Stimulated activated CD4-positive, alpha-beta T cell treated with anti-CD3 and anti-CD28 coated beads, TNF-alpha, amount 100 ng/mL, for 4 hours (primary cell): ENCODE results near the gene PCDHA1.

Source experiments
- DNase-seq, 3 experiments: peaks; one replicate each; pipeline ENCODE4 v3.0.0-alpha.2; 2020; ENCODE audit warnings: low read depth in 3 of 3

The PCDHA1 gene

GRCh38 chr5:140923601-140924000 lies 137.7 kb downstream of the PCDHA1 start:
- no peak for DNase-seq

- no peak for DNase-seq
Observed at GRCh38 chr5:140925806-140926442, 140.0 kb downstream of the PCDHA1 start, which contains the start of gene PCDHAC1. Gene PCDHAC1, plus strand, starts transcription at chr5:140926299. Its CDS starts 594 bp downstream, at chr5:140926893.

- no peak for DNase-seq
Observed at GRCh38 chr5:140926443-140927227, 140.7 kb downstream of the PCDHA1 start.

- no peak for DNase-seq
Observed at GRCh38 chr5:140927228-140927573, 141.3 kb downstream of the PCDHA1 start.

- no peak for DNase-seq
Observed at GRCh38 chr5:140934964-140935606, 149.1 kb downstream of the PCDHA1 start.

GRCh38 chr5:140946578-140946977 lies 160.6 kb downstream of the PCDHA1 start:
- DNase-seq = no peak

GRCh38 chr5:140951636-140952035 lies 165.7 kb downstream of the PCDHA1 start:
- no peak for DNase-seq

GRCh38 chr5:140953234-140953633 lies 167.3 kb downstream of the PCDHA1 start:
- no peak for DNase-seq

GRCh38 chr5:140962190-140962589 lies 176.2 kb downstream of the PCDHA1 start:
- DNase-seq = no peak

GRCh38 chr5:140964356-140964755 lies 178.4 kb downstream of the PCDHA1 start:
- DNase-seq = no peak

GRCh38 chr5:140965905-140966292 lies 180.0 kb downstream of the PCDHA1 start:
- no peak for DNase-seq

- DNase-seq = no peak
Observed at GRCh38 chr5:140966293-140967225, 180.6 kb downstream of the PCDHA1 start, which contains the start of gene PCDHAC2. Gene PCDHAC2, plus strand, starts transcription at chr5:140966476. Its CDS starts 291 bp downstream, at chr5:140966767.

- DNase-seq = no peak
Observed at GRCh38 chr5:140967226-140967893, 181.4 kb downstream of the PCDHA1 start.

GRCh38 chr5:140969880-140970279 lies 183.9 kb downstream of the PCDHA1 start:
- no peak for DNase-seq

- DNase-seq = no peak
Observed at GRCh38 chr5:140973550-140973949, 187.6 kb downstream of the PCDHA1 start.

- no peak for DNase-seq
Observed at GRCh38 chr5:140977003-140977402, 191.1 kb downstream of the PCDHA1 start.

- no peak for DNase-seq
Observed at GRCh38 chr5:140978260-140978659, 192.3 kb downstream of the PCDHA1 start.

GRCh38 chr5:140978983-140979382 lies 193.0 kb downstream of the PCDHA1 start:
- DNase-seq = no peak

GRCh38 chr5:140982083-140982716 lies 196.3 kb downstream of the PCDHA1 start:
- DNase-seq = no peak

GRCh38 chr5:140986117-140986521 lies 200.2 kb downstream of the PCDHA1 start:
- DNase-seq = no peak

- no peak for DNase-seq
Observed at GRCh38 chr5:140988100-140988499, 202.2 kb downstream of the PCDHA1 start.
